Activated CD8-positive, alpha-beta memory T cell treated with anti-CD3 and anti-CD28 coated beads for 4 hours (primary cell): Measurements from ENCODE around the gene TRAPPC8.
"Not testable (repeated sequence)": the region's sequence is repeated elsewhere in the genome, so short reads cannot be mapped to it uniquely, and the experiment has no call there.

Source experiments
- DNase-seq, 2 donors: peaks; one replicate each; pipeline ENCODE4 v3.0.0-alpha.2; 2020; ENCODE audit warnings: low read depth in 2 of 2

The TRAPPC8 gene

GRCh38 chr18:31942291-31942998, 483 bp downstream of the TRAPPC8 start:
- peak in 1 of 2 donors; percentile 10 for DNase-seq

DNA sequence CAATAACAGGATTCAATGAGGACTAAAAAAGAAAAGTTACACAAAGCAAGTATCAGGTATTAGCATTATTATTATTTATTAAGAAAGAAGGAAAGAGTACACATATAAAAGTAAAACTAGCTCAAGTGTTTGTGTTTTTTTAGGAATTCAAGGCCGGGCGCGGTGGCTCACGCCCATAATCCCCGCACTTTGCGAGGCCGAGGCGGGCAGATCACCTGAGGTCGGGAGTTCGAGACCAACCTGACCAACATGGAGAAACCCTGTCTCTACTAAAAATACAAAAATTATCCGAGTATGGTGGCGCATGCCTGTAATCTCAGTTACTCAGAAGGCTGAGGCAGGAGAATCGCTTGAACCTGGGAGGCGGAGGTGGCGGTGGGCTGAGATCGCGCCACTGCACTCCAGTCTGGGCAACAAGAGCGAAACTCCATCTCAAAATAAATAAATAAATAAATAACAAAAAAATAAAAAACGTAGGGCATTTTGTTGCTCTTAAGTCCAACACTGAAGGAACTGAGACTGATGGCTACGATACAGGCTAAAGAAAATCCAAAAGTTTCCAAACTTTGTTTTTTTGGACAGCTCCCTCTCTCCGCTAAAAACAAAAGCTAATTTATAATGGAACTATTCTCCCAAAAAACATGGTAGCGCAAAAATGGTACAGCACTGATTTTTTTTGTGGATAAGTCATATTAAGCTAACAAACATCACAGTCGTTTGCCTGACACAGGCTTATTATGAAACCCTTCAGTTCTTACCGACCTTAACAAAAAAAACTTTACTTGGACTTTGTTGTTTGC, 1.7 kb downstream of the TRAPPC8 start:
- DNase-seq = no peak

DNA sequence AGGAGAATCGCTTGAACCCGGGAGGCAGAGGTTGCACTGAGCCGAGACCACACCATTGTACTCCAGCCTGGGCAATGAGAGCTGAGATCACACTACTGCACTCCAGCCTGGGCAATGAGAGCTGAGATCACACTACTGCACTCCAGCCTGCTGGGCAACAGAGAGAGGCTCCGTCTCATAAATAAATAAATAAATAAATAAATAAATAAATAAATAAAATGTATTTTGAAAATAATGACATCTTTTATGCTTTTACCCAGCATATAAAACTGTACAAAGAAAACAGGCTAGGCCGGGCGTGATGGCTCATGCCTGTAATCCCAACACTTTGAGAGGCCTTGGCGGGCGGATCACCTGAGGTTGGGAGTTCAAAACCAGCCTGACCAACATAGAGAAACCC, 8.2 kb downstream of the TRAPPC8 start:
- DNase-seq = not testable (repeated sequence)

DNA sequence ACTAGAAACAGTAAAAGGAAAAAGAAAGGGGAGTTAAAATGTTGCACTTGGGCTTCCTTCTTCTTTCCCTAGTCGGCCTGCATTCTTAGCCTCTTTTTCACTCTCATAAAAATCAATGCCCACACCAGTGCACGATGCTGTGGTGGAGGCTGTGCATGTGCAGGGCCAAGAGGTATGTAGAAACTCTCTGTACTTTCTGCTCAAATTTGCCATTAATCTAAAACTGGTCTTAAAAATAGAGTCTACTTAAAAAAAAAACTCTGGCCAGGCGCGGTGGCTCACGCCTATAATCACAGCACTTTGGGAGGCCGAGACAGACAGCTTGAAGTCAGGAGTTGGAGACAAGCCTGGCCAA, 11.1 kb downstream of the TRAPPC8 start:
- no peak for DNase-seq

DNA sequence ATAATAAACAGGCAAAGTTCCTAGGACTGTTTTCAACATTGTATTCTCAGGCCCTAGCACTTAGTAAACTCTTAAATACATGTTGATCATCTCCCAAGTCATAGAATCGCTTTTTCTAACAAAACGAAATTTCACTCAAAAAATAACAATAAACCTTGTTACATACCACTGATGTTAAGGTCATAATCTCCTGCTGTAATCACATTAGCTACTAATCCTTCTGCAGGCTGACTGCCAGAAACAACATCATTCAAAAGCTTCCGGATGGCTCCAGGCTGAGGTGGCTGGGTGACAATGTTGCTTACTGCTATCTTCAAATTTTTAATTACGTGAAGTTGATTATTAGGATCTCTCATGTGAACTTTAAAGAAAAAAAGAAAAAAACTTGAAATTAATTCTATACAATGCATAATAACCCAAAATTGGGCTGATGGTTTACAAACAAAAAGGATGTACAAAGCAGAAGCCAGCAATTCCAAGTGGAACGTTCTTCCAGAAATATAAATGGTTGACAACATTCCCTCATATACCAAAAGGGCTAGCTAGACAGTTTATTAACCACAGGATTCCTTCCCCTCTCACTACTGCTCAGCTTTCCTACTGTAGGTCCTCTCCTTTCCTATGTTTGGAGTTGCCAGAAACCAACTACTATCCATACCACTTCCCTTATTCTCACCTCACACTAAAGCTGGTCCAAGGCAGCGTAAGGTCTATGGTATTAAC, 11.6 kb downstream of the TRAPPC8 start:
- DNase-seq = no peak

DNA sequence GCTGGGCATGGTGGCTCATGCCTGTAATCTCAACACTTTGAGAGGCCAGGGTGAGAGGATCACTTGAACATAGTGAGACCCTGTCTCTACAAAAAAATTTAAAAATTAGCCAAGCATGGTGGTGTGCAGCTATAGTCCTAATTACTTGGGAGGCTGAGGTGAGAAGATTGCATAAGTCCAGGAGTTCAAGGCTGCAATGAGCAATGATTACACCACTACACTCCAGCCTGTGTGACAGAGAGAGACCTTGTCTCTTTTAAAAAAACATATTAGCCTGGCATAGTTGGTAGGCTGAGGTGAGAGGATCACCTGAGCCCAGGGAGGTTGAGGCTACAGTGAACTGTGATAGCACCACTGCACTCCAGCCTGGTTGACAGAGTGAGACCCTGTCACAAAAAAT, 13.7 kb downstream of the TRAPPC8 start:
- DNase-seq = no peak

DNA sequence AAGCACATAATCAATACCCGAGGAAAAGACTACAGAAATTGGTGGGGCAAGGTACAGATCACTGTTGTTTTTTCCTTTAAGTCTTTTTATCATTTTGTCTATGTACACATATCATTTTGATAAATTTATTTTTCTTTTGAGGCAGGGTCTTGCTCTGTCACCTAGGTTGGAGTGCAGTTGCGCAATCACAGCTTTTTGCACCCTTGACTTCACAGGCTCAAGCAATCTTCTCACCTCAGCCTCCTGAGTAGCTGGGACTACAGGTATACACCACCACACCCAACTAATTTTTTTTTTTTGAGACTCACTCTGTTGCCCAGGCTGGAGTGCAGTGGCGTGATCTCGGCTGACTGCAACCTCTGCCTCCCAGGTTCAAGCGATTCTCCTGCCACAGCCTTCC, 15.9 kb downstream of the TRAPPC8 start:
- DNase-seq = not testable (repeated sequence)

GRCh38 chr18:31920277-31920676, 22.7 kb downstream of the TRAPPC8 start:
- DNase-seq = no peak

DNA sequence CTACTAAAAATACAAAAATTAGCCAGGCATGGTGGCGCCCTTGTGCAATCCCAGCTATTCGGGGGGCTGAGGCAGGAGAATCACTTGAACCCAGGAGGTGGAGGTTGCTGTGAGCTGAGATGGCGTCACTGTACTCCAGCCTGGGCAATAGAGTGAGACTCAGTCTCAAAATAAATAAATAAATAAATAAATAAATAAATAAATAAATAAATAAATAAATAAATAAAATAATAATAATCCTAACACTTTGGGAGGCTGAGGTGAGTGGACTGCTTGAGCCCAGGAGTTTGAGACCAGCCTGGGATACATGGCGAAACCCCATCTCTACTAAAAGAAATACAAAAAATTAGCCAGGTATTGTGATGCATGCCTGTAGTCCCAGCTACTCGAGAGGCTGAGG, 23.6 kb downstream of the TRAPPC8 start:
- DNase-seq = not testable (repeated sequence)

DNA sequence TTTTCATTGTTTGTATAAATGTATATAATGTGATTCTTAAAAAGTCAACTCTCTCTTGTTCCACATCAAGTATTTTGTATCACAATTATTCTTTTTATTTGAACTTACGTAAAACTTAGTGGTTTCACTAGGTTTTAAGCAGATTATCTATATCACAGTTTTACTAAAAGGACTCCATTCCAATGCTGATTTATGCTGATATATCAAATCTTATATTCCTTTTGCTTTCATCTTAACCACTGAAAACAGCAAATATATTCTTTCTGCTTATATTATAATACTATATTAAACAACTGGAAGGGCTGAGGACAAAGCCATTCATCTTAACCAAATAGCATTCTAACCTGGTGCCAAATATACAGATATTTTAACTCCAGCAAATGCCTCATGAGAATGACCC, 24.2 kb downstream of the TRAPPC8 start:
- DNase-seq = no peak

- DNase-seq = no peak
Measured at GRCh38 chr18:31901063-31901462, 41.9 kb downstream of the TRAPPC8 start.

DNA sequence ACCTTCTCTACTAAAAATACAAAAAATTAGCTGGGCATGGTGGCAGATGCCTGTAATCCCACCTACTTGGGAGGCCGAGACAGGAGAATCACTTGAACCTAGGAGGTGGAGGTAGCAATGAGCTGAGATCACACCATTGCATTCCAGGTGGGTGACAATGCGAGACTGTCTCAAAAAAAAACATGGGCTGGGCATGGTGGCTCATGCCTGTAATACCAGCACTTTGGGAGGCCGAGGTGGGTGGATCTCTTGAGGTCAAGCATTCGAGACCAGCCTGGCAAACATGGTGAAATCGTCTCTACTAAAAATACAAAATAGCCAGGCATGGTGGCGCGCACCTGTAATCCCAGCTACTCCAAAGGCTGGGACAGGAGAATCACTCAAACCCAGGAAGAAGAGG, 43.2 kb downstream of the TRAPPC8 start:
- DNase-seq = not testable (repeated sequence)

GRCh38 chr18:31892936-31893335, 50.0 kb downstream of the TRAPPC8 start:
- no peak for DNase-seq

DNA sequence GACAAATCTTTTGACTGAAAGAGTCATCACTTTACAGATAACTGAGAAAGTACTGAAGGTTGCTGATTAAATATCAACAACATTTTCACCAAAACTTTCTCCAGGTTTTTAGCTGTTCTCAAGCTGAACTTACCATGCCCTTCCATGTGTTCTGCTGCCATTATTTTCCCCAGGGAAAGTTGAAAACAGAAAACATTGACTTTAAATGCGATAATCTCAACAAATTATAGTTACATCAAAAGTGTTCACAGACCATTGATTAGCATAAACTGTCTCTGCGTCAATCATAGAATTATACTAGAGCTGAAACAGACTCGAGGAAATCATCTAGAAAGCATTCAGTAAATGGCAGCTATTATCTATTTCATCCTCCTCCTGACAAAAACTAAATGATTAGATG, 51.4 kb downstream of the TRAPPC8 start:
- DNase-seq = no peak

GRCh38 chr18:31884020-31884419, 58.9 kb downstream of the TRAPPC8 start:
- no peak for DNase-seq

DNA sequence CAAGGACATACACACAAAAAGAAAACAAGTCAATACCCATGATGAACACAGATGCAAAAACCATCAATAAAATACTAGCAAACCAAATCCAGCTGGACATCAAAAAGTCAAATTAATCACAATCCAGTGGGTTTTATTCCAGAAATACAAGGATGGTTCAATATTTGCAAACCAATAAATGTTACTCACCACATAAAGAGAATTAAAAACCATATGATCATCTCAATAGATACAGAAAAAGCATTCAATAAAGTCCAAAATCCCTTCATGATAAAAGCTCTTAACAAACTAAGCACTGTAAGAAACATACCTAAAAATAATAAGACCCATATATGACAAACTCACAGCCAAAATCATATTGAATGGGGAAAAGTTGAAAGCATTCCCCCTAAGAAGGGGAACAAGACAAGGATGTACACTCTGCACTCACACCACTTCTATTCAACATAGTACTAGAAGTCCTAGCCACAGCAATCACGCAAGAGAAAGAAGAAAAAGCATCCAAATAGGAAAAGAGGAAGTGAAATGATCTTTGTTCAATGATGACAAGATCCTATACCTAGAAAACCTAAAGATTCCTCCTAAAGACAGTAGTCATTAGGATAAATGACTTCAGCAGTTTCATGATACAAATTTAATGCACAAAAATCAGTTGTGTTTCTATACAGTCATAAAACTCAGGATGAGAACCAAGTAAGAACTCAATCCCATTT, 62.6 kb downstream of the TRAPPC8 start:
- no peak for DNase-seq

GRCh38 chr18:31878358-31878757, 64.6 kb downstream of the TRAPPC8 start:
- DNase-seq = no peak

DNA sequence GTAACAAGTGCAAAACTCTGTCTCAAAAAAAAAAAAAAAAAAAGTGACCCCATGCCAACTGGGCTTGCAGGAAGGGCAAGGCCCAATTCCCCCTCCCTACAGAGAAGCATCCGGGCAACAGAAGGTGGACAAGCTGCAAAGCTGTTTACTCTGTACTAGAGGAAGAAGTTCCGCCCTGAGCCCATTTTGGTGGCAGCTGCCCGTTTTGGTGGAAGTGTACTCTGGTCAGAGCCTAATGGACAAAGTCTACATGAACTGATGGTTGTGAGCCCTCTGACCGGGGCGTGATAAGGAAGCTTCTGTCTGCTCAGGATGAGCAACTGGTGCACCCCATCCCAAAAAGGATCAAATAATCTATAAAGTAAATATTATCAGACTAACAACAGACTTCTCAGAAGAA, 65.0 kb downstream of the TRAPPC8 start:
- no peak for DNase-seq

GRCh38 chr18:31876707-31877106, 66.2 kb downstream of the TRAPPC8 start:
- no peak for DNase-seq

- DNase-seq = no peak
Measured at GRCh38 chr18:31875301-31875700, 67.6 kb downstream of the TRAPPC8 start.

GRCh38 chr18:31863103-31863502, 79.8 kb downstream of the TRAPPC8 start:
- DNase-seq = no peak

DNA sequence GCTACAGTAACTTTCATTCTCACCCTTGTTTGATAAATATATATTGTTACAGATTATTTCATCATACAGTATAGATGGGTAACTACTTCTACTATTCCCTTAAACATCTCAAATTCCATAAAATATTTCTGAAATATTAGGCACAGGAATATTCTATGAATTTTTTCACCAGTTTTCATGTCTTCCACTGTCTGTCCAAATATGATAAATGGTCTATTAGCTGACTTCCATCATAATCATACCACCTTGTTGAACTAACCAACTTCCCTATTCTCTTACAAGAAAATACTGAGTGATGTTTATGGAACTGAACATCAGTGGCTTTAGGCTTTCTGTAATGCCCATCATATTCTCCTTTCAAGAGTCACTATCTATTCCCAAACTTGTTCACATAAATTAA, 82.4 kb downstream of the TRAPPC8 start:
- DNase-seq = no peak
